ENCODE results near the gene PAK1.

DNA sequence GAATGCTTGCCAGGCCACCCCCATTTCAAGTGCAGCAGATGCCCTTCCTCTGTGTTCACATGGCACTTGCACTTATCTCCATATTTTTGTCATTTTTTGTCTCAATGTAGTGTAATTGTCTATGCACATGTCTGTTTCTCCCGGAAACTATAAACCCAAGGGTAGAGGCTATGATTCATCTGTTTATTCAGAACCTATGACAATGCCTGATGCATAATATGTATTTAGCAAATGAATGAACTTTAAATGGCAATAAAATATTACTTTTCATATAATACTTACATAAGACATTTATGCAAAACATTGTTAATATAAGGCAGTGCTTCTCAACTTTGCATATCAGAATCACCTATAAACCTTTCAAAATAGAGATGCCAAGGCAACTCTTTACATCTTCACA lies 6.7 kb downstream of the PAK1 start:
- no peak for TF ChIP-seq POLR2AphosphoS5 (IDR thresholded peaks at IDR 0.05; ENCODE audit: low read length)
- TF ChIP-seq SRF (IDR thresholded peaks at IDR 0.05; ENCODE audit: low read depth in 2 of 2, low read length in 2 of 2): no peak

Data from GM12878 (cell line).